Hypothalamus (tissue), 51 donors: ENCODE results near the gene UBR1.
A peak's percentile ranks its signal among the peaks of the same experiment; 100 is the strongest.
"Not testable (repeated sequence)": the region's sequence is repeated elsewhere in the genome, so short reads cannot be mapped to it uniquely, and the experiment has no call there.

Source experiments
- DNase-seq, 51 donors: peaks; one replicate each; lab custom pipeline; 2025; lab: John Stamatoyannopoulos, UW

The UBR1 gene

GRCh38 chr15:43067717-43068461, 37.9 kb downstream of the UBR1 start:
- peak in 2 of 51 donors; percentile 5 to 10 for DNase-seq

- DNase-seq: no peak
These were observed 49.1 kb downstream of the UBR1 start for GRCh38 chr15:43056696-43057095.

- DNase-seq: no peak
These were observed 53.0 kb downstream of the UBR1 start for GRCh38 chr15:43052860-43053259.

- no peak for DNase-seq
These were observed 56.9 kb downstream of the UBR1 start for GRCh38 chr15:43048935-43049334.

- DNase-seq: no peak
These were observed 59.4 kb downstream of the UBR1 start for GRCh38 chr15:43046484-43046883.

GRCh38 chr15:43042885-43043284, 63.0 kb downstream of the UBR1 start:
- DNase-seq: no peak

GRCh38 chr15:43041085-43041484, 64.8 kb downstream of the UBR1 start:
- DNase-seq: not testable (repeated sequence)

GRCh38 chr15:43035240-43035639, 70.6 kb downstream of the UBR1 start:
- not testable (repeated sequence) for DNase-seq

GRCh38 chr15:43029476-43029875, 76.4 kb downstream of the UBR1 start:
- no peak for DNase-seq

- DNase-seq: no peak
These were observed 80.7 kb downstream of the UBR1 start for GRCh38 chr15:43025150-43025549.

GRCh38 chr15:43014671-43015070, 91.2 kb downstream of the UBR1 start:
- not testable (repeated sequence) for DNase-seq

GRCh38 chr15:43009206-43009605, 96.6 kb downstream of the UBR1 start:
- DNase-seq: no peak

- DNase-seq: no peak
These were observed 97.7 kb downstream of the UBR1 start for GRCh38 chr15:43008150-43008549.

- DNase-seq: no peak
These were observed 98.3 kb downstream of the UBR1 start for GRCh38 chr15:43007551-43007950.

- no peak for DNase-seq
These were observed 98.8 kb downstream of the UBR1 start for GRCh38 chr15:43006991-43007390.

GRCh38 chr15:43004886-43005595, 100.8 kb downstream of the UBR1 start:
- DNase-seq: not testable (repeated sequence)

- DNase-seq: no peak
These were observed 106.5 kb downstream of the UBR1 start for GRCh38 chr15:42999201-42999779.

GRCh38 chr15:42996871-42997270, 109.0 kb downstream of the UBR1 start:
- DNase-seq: no peak

- no peak for DNase-seq
These were observed 111.3 kb downstream of the UBR1 start for GRCh38 chr15:42994546-42994945.

GRCh38 chr15:42992626-42993025, 113.2 kb downstream of the UBR1 start:
- no peak for DNase-seq

- no peak for DNase-seq
These were observed 119.0 kb downstream of the UBR1 start for GRCh38 chr15:42986693-42987342.
